Activated B cell treated with CpG ODN at 0.5 μM for 24 hours (primary cell): ENCODE data around the gene RBMS1. TPM values are rescaled to one million over a fixed set of nuclear protein-coding genes. Genes with fewer than 3 reads are reported as not detected.

ENCODE experiments used
- ATAC-seq: fragments of 200-7000 bp; cut with Tn5 transposase; one replicate; pipeline ENCODE4 v1.10.0; 2021; ENCODE audit warnings: low read depth, mild to moderate bottlenecking, moderate library complexity
- CTCF ChIA-PET: fragments of 350-600 bp; sonication (Branson Sonifier 250); formaldehyde crosslinking; loops from one replicate; lab custom pipeline; 2021; ENCODE audit warnings: antibody characterized with exemption; lab: Charles Lee
- POLR2A ChIA-PET: fragments of 350-600 bp; sonication (Branson Sonifier 250); formaldehyde crosslinking; loops from one replicate; lab custom pipeline; 2021; ENCODE audit warnings: antibody characterized with exemption; lab: Charles Lee
- DNase-seq: peaks from one replicate; pipeline ENCODE4 v3.0.0; 2022
- H3K27ac Mint-ChIP-seq: one replicate; pipeline ENCODE4 v1.8.0; 2020; ENCODE audit warnings: mixed read lengths
- H3K27me3 Mint-ChIP-seq: one replicate; pipeline ENCODE4 v1.8.0; 2021; ENCODE audit warnings: mixed read lengths
- H3K36me3 Mint-ChIP-seq: one replicate; pipeline ENCODE4 v1.8.0; 2021; ENCODE audit warnings: low read depth, mixed read lengths
- H3K4me1 Mint-ChIP-seq: one replicate; pipeline ENCODE4 v1.8.0; 2021; ENCODE audit warnings: mixed read lengths
- H3K4me3 Mint-ChIP-seq: one replicate; pipeline ENCODE4 v1.8.0; 2020; ENCODE audit warnings: mild to moderate bottlenecking, mixed read lengths
- H3K9me3 Mint-ChIP-seq: one replicate; pipeline ENCODE4 v1.8.0; 2020; ENCODE audit warnings: mixed read lengths
- intact Hi-C: fragments of 100-400 bp; cut with micrococcal nuclease; formaldehyde crosslinking; loops from one replicate; pipeline ENCODE4 v1.15.1; 2024
- total RNA-seq: library from RNA; stranded (reverse); gene quantifications from 2 replicates; pipeline ENCODE4 v1.2.3, GENCODE V29; 2022
- TF ChIP-seq, protein P1 (sequence below): fragments of 200-600 bp; IDR thresholded peaks from one replicate; pipeline ENCODE4 v1.8.0; 2022; ENCODE audit warnings: antibody characterized with exemption, mild to moderate bottlenecking

RBMS1 gene
- 23.9 and 30.9 TPM in 2 replicates for total RNA-seq

GRCh38 chr2:160493227-160494028 lies at the start of gene RBMS1:
RBMS1 (minus strand) TSS chr2:160493807; CDS start chr2:160493363, 444 bp downstream.
- ATAC-seq, result peak; percentile 56

DNA sequence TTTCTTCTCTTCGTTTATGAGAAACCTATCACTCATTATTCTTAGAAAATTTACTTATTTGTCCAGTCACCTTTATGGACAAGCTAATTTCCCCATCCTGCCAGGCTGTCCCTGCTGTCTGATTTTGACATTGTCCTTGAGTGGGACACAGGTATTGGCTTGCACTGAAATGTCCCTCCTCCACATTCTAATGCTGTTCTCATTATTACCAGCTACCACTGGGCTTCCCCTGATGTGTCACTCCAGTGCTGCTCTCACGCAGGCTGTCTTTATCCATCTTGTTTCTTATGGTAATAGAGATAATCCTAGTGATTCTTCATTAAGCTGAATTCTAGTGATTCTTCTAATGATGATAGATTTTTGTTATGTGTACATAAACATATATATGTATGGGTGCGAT lies 48.1 kb upstream of the RBMS1 start:
- H3K4me3 Mint-ChIP-seq, result no peak overlapping the region
- no peaks in the 10 kb centered on the region for H3K36me3 Mint-ChIP-seq
- intact Hi-C loops, result no loop called here
- ATAC-seq (no peak), DNase-seq (no peak)
- H3K27me3 Mint-ChIP-seq, result peaks cover 4% of the 10 kb centered on the region
- TF ChIP-seq, protein P1, sequence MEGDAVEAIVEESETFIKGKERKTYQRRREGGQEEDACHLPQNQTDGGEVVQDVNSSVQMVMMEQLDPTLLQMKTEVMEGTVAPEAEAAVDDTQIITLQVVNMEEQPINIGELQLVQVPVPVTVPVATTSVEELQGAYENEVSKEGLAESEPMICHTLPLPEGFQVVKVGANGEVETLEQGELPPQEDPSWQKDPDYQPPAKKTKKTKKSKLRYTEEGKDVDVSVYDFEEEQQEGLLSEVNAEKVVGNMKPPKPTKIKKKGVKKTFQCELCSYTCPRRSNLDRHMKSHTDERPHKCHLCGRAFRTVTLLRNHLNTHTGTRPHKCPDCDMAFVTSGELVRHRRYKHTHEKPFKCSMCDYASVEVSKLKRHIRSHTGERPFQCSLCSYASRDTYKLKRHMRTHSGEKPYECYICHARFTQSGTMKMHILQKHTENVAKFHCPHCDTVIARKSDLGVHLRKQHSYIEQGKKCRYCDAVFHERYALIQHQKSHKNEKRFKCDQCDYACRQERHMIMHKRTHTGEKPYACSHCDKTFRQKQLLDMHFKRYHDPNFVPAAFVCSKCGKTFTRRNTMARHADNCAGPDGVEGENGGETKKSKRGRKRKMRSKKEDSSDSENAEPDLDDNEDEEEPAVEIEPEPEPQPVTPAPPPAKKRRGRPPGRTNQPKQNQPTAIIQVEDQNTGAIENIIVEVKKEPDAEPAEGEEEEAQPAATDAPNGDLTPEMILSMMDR, result no peak
- ChIA-PET CTCF (no interaction called here), POLR2A (no interaction called here)
- H3K27ac Mint-ChIP-seq, result no peak overlapping the region
- no peaks in the 10 kb centered on the region for H3K9me3 Mint-ChIP-seq
- H3K4me1 Mint-ChIP-seq, result no peaks in the 10 kb centered on the region

More at GRCh38 chr2:160493227-160494028, at the start of gene RBMS1:
- intact Hi-C loops, result loop anchor here (5.0 kb wide), 1 partner anchor 86 kb away; no protein-coding TSS in a partner anchor
- ChIA-PET POLR2A (no interaction called here), CTCF (no interaction called here)
- Mint-ChIP-seq H3K4me1 (peaks cover 6% of the 10 kb centered on the region), H3K9me3 (no peaks in the 10 kb centered on the region), H3K4me3 (peak within 1 kb of the TSS; percentile 82), H3K27ac (no peak within 1 kb of the TSS), H3K36me3 (no peaks in the 10 kb centered on the region), H3K27me3 (peaks cover 34% of the 10 kb centered on the region)
- peak; percentile 22 for DNase-seq
- TF ChIP-seq, protein P1, result no peak

DNA sequence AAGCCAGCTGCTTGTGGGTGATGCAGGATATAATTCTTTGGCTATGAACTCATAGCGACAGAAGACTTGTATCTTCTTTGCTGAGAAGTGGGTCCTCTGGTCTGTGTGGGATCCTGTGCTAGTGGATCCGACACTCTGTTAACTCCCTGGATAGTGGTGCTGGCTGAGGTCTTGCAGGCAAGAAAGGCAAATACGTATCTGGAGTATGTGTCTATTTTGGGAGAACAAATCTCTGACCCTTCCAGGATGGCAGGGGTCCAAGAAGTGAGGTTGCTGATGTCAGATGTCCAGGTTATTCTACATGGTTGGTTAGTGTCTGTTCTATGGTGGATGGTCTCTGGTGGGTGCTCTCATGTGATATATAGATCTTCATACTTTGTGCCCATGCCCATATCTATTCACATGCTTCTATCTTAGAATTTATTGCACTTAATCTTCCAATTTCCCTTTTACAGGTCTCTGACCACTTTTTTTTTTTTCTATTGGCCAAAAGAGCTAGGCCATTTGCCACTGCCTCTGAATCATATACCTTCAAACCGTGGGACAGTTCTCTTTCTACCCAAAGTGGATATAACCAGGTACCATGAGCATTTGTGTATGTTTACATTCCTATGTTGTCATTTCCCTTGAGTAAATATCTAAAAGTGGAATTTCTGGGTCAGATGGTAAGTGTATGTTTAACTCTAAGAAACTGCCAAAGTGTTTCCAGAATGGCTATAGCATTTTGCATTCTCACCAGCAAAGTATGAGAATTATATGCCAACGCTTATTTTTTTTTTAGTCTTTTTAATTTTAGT lies 45.1 kb upstream of the RBMS1 start:
- TF ChIP-seq, protein P1, result no peak
- DNase-seq (no peak), ATAC-seq (no peak)
- intact Hi-C loops, result no loop called here
- ChIA-PET CTCF (no interaction called here), POLR2A (no interaction called here)
- Mint-ChIP-seq H3K4me3 (no peak overlapping the region), H3K27me3 (peaks cover 4% of the 10 kb centered on the region), H3K4me1 (peaks cover 1% of the 10 kb centered on the region), H3K9me3 (no peaks in the 10 kb centered on the region), H3K27ac (no peak overlapping the region), H3K36me3 (no peaks in the 10 kb centered on the region)

DNA sequence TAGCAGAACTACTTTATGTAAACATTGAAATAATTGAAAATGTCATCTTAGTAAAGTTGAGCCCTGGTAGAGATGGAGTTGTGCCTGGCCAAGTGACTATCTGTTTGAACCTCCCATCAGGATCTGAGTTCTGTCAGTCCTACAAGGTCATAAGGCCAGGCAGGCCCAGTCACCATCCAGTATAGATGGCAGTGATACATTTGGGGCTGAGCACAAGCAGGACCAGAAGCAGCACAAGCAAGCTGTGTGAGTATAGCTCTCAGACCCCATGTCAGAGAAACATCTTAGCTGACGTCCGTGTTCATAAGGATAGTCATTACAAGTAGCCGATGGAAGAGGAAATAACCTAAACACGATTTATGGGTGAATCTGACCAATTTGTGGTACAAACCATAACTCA lies 44.5 kb upstream of the RBMS1 start:
- ChIA-PET CTCF (no interaction called here), POLR2A (no interaction called here)
- intact Hi-C loops, result no loop called here
- TF ChIP-seq, protein P1, result no peak
- Mint-ChIP-seq H3K27me3 (peaks cover 4% of the 10 kb centered on the region), H3K36me3 (no peaks in the 10 kb centered on the region), H3K9me3 (no peaks in the 10 kb centered on the region), H3K4me1 (peaks cover 1% of the 10 kb centered on the region), H3K27ac (no peak overlapping the region), H3K4me3 (no peak overlapping the region)
- no peak for DNase-seq
- ATAC-seq, result no peak

- peaks cover 1% of the 10 kb centered on the region for H3K4me1 Mint-ChIP-seq
- no peak overlapping the region for H3K27ac Mint-ChIP-seq
- no peaks in the 10 kb centered on the region for H3K9me3 Mint-ChIP-seq
- POLR2A ChIA-PET, result no interaction called here
- H3K36me3 Mint-ChIP-seq, result no peaks in the 10 kb centered on the region
- no peak for DNase-seq
- intact Hi-C loops, result no loop called here
- peaks cover 10% of the 10 kb centered on the region for H3K27me3 Mint-ChIP-seq
- CTCF ChIA-PET, result no interaction called here
- H3K4me3 Mint-ChIP-seq, result no peak overlapping the region
- TF ChIP-seq, protein P1, result no peak
- ATAC-seq, result no peak
These were observed 41.4 kb upstream of the RBMS1 start for GRCh38 chr2:160534996-160535395.
